A673 (cell line): ENCODE results near the gene AGAP1.

Experiments used
- EZH2 ChIP-seq: fragments of 200-600 bp; sonication (generic); IDR thresholded peaks from 2 replicates; pipeline ENCODE4 v1.6.1; 2017; ENCODE audit warnings: borderline replicate concordance, low read depth, mild to moderate bottlenecking, mixed read lengths, antibody characterized with exemption, low read length; ENCODE audit not compliant: poor library complexity, severe bottlenecking
- TF ChIP-seq, protein P1 (sequence below): fragments of 300-800, 200-600 bp; sonication (generic); conservative IDR thresholded peaks from 2 replicates; pipeline ENCODE4 v1.5.1; 2017; ENCODE audit warnings: low read depth, mild to moderate bottlenecking, antibody characterized with exemption, low read length, moderate library complexity, mixed read lengths

DNA sequence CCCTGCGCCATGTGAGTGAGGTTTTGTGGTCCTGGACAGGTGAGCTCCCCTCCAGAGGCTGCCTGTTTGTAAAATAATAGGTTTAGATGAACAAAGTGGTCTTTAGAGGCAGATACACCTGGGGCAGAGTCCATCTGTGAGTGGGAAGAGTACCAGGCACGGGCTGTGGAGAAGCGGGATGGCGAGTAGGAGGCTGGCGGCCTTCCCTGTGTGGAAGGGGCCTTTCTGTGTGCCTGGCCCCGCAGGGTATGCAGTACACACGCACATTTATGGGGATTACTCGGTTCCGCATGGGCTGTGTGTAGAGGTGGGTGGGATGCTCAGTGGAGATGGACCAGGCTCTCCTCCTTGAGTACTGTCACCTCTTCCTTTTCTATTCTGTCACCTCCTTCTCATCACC is 64.1 kb downstream of the AGAP1 start:
- TF ChIP-seq, protein P1, sequence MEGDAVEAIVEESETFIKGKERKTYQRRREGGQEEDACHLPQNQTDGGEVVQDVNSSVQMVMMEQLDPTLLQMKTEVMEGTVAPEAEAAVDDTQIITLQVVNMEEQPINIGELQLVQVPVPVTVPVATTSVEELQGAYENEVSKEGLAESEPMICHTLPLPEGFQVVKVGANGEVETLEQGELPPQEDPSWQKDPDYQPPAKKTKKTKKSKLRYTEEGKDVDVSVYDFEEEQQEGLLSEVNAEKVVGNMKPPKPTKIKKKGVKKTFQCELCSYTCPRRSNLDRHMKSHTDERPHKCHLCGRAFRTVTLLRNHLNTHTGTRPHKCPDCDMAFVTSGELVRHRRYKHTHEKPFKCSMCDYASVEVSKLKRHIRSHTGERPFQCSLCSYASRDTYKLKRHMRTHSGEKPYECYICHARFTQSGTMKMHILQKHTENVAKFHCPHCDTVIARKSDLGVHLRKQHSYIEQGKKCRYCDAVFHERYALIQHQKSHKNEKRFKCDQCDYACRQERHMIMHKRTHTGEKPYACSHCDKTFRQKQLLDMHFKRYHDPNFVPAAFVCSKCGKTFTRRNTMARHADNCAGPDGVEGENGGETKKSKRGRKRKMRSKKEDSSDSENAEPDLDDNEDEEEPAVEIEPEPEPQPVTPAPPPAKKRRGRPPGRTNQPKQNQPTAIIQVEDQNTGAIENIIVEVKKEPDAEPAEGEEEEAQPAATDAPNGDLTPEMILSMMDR = no peak
- TF ChIP-seq EZH2 = no peak
